H9 (cell line): ENCODE data around the gene SNCB. TPM values are rescaled to one million over a fixed set of nuclear protein-coding genes. Genes with fewer than 3 reads are reported as not detected.

Source experiments
- DNase-seq: peaks from one replicate; pipeline ENCODE4 v3.0.0-alpha.2; 2017
- H2AFZ ChIP-seq: one replicate; pipeline ENCODE4 v1.6.1; 2013; ENCODE audit warnings: mild to moderate bottlenecking, low read length, control low read depth, moderate library complexity
- H2AK5ac ChIP-seq: 2 replicates; pipeline ENCODE4 v1.6.1; 2013; ENCODE audit warnings: low read length, control low read depth, mixed read lengths; ENCODE audit not compliant: insufficient read length
- H2BK120ac ChIP-seq: one replicate; pipeline ENCODE4 v1.6.1; 2013; ENCODE audit warnings: low read depth, mild to moderate bottlenecking, low read length, control low read depth, inconsistent platforms; ENCODE audit not compliant: poor library complexity, severe bottlenecking
- H2BK12ac ChIP-seq: 2 replicates; pipeline ENCODE4 v1.6.1; 2013; ENCODE audit warnings: low read length, control low read depth, mixed read lengths, low read depth; ENCODE audit not compliant: insufficient read length
- H2BK15ac ChIP-seq: 2 replicates; pipeline ENCODE4 v1.6.1; 2013; ENCODE audit warnings: low read depth, low read length, control low read depth
- H2BK20ac ChIP-seq: one replicate; pipeline ENCODE4 v1.6.1; 2013; ENCODE audit warnings: low read depth, mild to moderate bottlenecking, low read length, control low read depth, inconsistent platforms; ENCODE audit not compliant: poor library complexity, severe bottlenecking
- H2BK5ac ChIP-seq: 2 replicates; pipeline ENCODE4 v1.6.1; 2013; ENCODE audit warnings: low read length, control low read depth, mixed read lengths; ENCODE audit not compliant: insufficient read length
- H3K14ac ChIP-seq: 2 replicates; pipeline ENCODE4 v1.6.1; 2013; ENCODE audit warnings: low read length, control low read depth; ENCODE audit not compliant: insufficient read depth
- H3K18ac ChIP-seq: 2 replicates; pipeline ENCODE4 v1.6.1; 2013; ENCODE audit warnings: low read depth, mild to moderate bottlenecking, mixed read lengths, low read length, control low read depth; ENCODE audit not compliant: insufficient read length
- H3K23ac ChIP-seq: 2 replicates; pipeline ENCODE4 v1.6.1; 2013; ENCODE audit warnings: low read length, control low read depth, mixed read lengths, low read depth; ENCODE audit not compliant: insufficient read length
- H3K23me2 ChIP-seq: 2 replicates; pipeline ENCODE4 v1.6.1; 2013; ENCODE audit warnings: low read depth, mild to moderate bottlenecking, mixed read lengths, low read length, control low read depth; ENCODE audit not compliant: insufficient read length, poor library complexity, severe bottlenecking
- H3K27ac ChIP-seq: 2 replicates; pipeline ENCODE4 v1.5.1; 2013; ENCODE audit warnings: low read length, control low read depth, mixed read lengths, low read depth; ENCODE audit not compliant: insufficient read length
- H3K27me3 ChIP-seq: 2 replicates; pipeline ENCODE4 v1.6.1; 2013; ENCODE audit warnings: low read length, control low read depth, inconsistent platforms; ENCODE audit not compliant: insufficient read depth
- H3K4ac ChIP-seq: 2 replicates; pipeline ENCODE4 v1.6.1; 2013; ENCODE audit warnings: low read depth, mild to moderate bottlenecking, control low read depth, inconsistent platforms, low read length, moderate library complexity
- H3K4me1 ChIP-seq: 2 replicates; pipeline ENCODE4 v1.6.1; 2013; ENCODE audit warnings: low read length, control low read depth, inconsistent platforms; ENCODE audit not compliant: insufficient read depth
- H3K4me2 ChIP-seq: 2 replicates; pipeline ENCODE4 v1.6.1; 2013; ENCODE audit warnings: low read length, control low read depth, mixed read lengths; ENCODE audit not compliant: insufficient read length, insufficient read depth
- H3K56ac ChIP-seq: 2 replicates; pipeline ENCODE4 v1.6.1; 2013; ENCODE audit warnings: low read depth, mild to moderate bottlenecking, mixed read lengths, low read length, control low read depth; ENCODE audit not compliant: insufficient read length
- H3K79me1 ChIP-seq: 2 replicates; pipeline ENCODE4 v1.6.1; 2013; ENCODE audit warnings: low read depth, mild to moderate bottlenecking, moderate library complexity, low read length, control low read depth, inconsistent platforms; ENCODE audit not compliant: insufficient read depth, poor library complexity, severe bottlenecking
- H3K79me2 ChIP-seq: 2 replicates; pipeline ENCODE4 v1.6.1; 2013; ENCODE audit warnings: low read length, control low read depth, inconsistent platforms; ENCODE audit not compliant: insufficient read depth
- H3K9ac ChIP-seq: 2 replicates; pipeline ENCODE4 v1.6.1; 2013; ENCODE audit warnings: low read length, control low read depth, mixed read lengths; ENCODE audit not compliant: insufficient read length; ENCODE audit errors: extremely low read depth
- H3K9me3 ChIP-seq: one replicate; pipeline ENCODE4 v1.6.1; 2013; ENCODE audit warnings: low read depth, low read length, inconsistent platforms; ENCODE audit not compliant: control insufficient read depth
- H3T11ph ChIP-seq: one replicate; pipeline ENCODE4 v1.6.1; 2013; ENCODE audit warnings: mild to moderate bottlenecking, low read length, control low read depth, inconsistent platforms
- H4K20me1 ChIP-seq: one replicate; pipeline ENCODE4 v1.6.1; 2013; ENCODE audit not compliant: control insufficient read depth, insufficient read length, insufficient read depth
- H4K5ac ChIP-seq: 2 replicates; pipeline ENCODE4 v1.6.1; 2013; ENCODE audit warnings: low read depth, mild to moderate bottlenecking, mixed read lengths, low read length, control low read depth; ENCODE audit not compliant: insufficient read length
- H4K8ac ChIP-seq: replicated peaks from 2 replicates; pipeline ENCODE4 v1.6.1; 2013; ENCODE audit warnings: low read length, control low read depth, mixed read lengths, low read depth; ENCODE audit not compliant: insufficient read length
- H4K91ac ChIP-seq: 2 replicates; pipeline ENCODE4 v1.6.1; 2013; ENCODE audit warnings: low read depth, mild to moderate bottlenecking, moderate library complexity, mixed read lengths, low read length, control low read depth; ENCODE audit not compliant: insufficient read length
- H3K27ac Mint-ChIP-seq, 3 experiments: 2 replicates in 2 of 3; 3 replicates in 1 of 3; pipeline ENCODE4 v1.8.0; 2020 to 2021; ENCODE audit warnings: mixed read lengths in 3 of 3, mild to moderate bottlenecking in 1 of 3, moderate library complexity in 1 of 3
- H3K27me3 Mint-ChIP-seq: 2 replicates; pipeline ENCODE4 v1.8.0; 2021; ENCODE audit warnings: low read depth, mild to moderate bottlenecking, moderate library complexity, mixed read lengths
- H3K36me3 Mint-ChIP-seq, 3 experiments: 2 replicates in 2 of 3; 3 replicates in 1 of 3; pipeline ENCODE4 v1.8.0; 2020 to 2021; ENCODE audit warnings: low read depth in 3 of 3, mixed read lengths in 3 of 3; ENCODE audit not compliant: insufficient read depth in 1 of 3
- H3K4me1 Mint-ChIP-seq, 2 experiments: 2 replicates each; pipeline ENCODE4 v1.8.0; 2020; ENCODE audit warnings: mixed read lengths in 2 of 2
- H3K4me3 Mint-ChIP-seq, 2 experiments: 2 replicates in 1 of 2; 3 replicates in 1 of 2; pipeline ENCODE4 v1.8.0; 2020 to 2021; ENCODE audit warnings: mild to moderate bottlenecking in 2 of 2, mixed read lengths in 2 of 2, moderate library complexity in 1 of 2
- H3K9me3 Mint-ChIP-seq, 2 experiments: 2 replicates in 1 of 2; 3 replicates in 1 of 2; pipeline ENCODE4 v1.8.0; 2020; ENCODE audit warnings: mild to moderate bottlenecking in 2 of 2, mixed read lengths in 2 of 2, moderate library complexity in 1 of 2
- WGBS: extraction: QIAGEN DNeasy Blood & Tissue Kit; methylation state at CpG from one replicate; pipeline ENCODE4 v1.1.7; 2013; ENCODE audit warnings: missing lambda C conversion rate, low lambda C conversion rate, mixed read lengths; ENCODE audit not compliant: insufficient read length; ENCODE audit errors: extremely low coverage; 5-methylcytosine and 5-hydroxymethylcytosine counted together
- total RNA-seq: library from RNA; stranded (reverse); gene quantifications from 2 replicates; pipeline ENCODE4 v1.2.1, GENCODE V29; 2021
- TF ChIP-seq, protein P1 (sequence below): fragments of 200-600 bp; sonication (generic); conservative IDR thresholded peaks from 3 replicates; pipeline ENCODE4 v1.8.0; 2021; ENCODE audit warnings: antibody characterized with exemption, mild to moderate bottlenecking

SNCB gene
- total RNA-seq, 1 experiment from 2014 or later, result 3.5 TPM

DNA sequence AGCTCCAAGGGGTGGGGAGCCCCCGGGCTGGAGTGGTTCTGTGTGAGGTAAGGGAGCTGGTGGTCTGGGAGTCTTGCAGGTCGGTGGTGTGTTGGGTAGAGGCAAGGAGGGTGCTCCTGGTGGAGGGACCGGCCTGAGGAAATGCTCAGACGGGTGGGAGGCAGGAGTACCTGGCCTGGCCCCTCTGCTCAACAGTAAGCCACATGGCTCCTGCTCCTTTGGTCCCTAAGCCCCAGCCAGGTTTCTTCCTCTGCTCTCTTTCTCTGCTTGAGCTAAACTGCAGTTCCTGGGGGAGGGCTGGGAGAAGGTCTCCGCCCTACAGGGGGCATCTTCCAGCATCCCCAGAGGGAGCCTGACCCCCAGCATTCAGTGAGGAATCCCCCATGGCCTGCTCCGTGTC lies 34.1 kb upstream of the SNCB start:
- WGBS, result no CpG with 5 or more reads among the region's 6 CpGs
- no peak overlapping the region for H3K4ac ChIP-seq
- H3K4me3 Mint-ChIP-seq, result no peak overlapping the region

More for the DNA sequence above, 34.1 kb upstream of the SNCB start:
- Histone ChIP-seq H3K9ac (no peak overlapping the region), H3K14ac (no peak overlapping the region), H3K79me2 (no peaks in the 10 kb centered on the region), H3K79me1 (no peaks in the 10 kb centered on the region), H3K23me2 (no peaks in the 10 kb centered on the region), H3K23ac (no peak overlapping the region), H2AFZ (no peak overlapping the region), H4K20me1 (no peaks in the 10 kb centered on the region), H3K56ac (no peak overlapping the region), H3K9me3 (no peaks in the 10 kb centered on the region), H4K91ac (no peak overlapping the region), H2BK20ac (no peak overlapping the region), H4K8ac (no peak overlapping the region), H3K4me2 (no peak overlapping the region), H3K18ac (no peak overlapping the region), H3K4me1 (no peaks in the 10 kb centered on the region; the same call in 1 of the 2 replicates), H3K27me3 (no peaks in the 10 kb centered on the region), H2BK12ac (no peak overlapping the region), H4K5ac (no peak overlapping the region), H2BK120ac (no peak overlapping the region), H2BK15ac (no peak overlapping the region), H3T11ph (no peak overlapping the region), H3K27ac (no peak overlapping the region), H2BK5ac (no peak overlapping the region), H2AK5ac (no peak overlapping the region)
- TF ChIP-seq, protein P1, sequence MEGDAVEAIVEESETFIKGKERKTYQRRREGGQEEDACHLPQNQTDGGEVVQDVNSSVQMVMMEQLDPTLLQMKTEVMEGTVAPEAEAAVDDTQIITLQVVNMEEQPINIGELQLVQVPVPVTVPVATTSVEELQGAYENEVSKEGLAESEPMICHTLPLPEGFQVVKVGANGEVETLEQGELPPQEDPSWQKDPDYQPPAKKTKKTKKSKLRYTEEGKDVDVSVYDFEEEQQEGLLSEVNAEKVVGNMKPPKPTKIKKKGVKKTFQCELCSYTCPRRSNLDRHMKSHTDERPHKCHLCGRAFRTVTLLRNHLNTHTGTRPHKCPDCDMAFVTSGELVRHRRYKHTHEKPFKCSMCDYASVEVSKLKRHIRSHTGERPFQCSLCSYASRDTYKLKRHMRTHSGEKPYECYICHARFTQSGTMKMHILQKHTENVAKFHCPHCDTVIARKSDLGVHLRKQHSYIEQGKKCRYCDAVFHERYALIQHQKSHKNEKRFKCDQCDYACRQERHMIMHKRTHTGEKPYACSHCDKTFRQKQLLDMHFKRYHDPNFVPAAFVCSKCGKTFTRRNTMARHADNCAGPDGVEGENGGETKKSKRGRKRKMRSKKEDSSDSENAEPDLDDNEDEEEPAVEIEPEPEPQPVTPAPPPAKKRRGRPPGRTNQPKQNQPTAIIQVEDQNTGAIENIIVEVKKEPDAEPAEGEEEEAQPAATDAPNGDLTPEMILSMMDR, result no peak
- H3K4me1 Mint-ChIP-seq, result peaks cover 9 to 27% of the 10 kb centered on the region in 2 experiments
- peaks cover 0 to 1% (median 0%) of the 10 kb centered on the region in 3 experiments; a peak in 3 of 7 replicates for H3K36me3 Mint-ChIP-seq
- no peak for DNase-seq
- peaks cover 5% of the 10 kb centered on the region for H3K27me3 Mint-ChIP-seq
- no peak overlapping the region for H3K27ac Mint-ChIP-seq
- H3K9me3 Mint-ChIP-seq, result peaks cover 5 to 6% of the 10 kb centered on the region in 2 experiments; a peak in 3 of 5 replicates
